GM23338 (cell line): ENCODE measurements around the gene LDHAL6A. TPM values are rescaled to one million over a fixed set of nuclear protein-coding genes. Genes with fewer than 3 reads are reported as not detected.

Source experiments
- ATAC-seq: fragments of 200-7000 bp; cut with Tn5 transposase; 3 replicates; pipeline ENCODE4 v1.9.1; 2020
- DNase-seq: peaks from one replicate; pipeline ENCODE4 v3.0.0-alpha.2; 2015; ENCODE audit warnings: low spot score
- H2AFZ ChIP-seq: fragments of 200-600 bp; sonication (generic); 2 replicates; pipeline ENCODE4 v1.8.0; 2016; ENCODE audit warnings: antibody characterized with exemption, mild to moderate bottlenecking, moderate library complexity
- H3F3A ChIP-seq: fragments of 200-600 bp; sonication (generic); replicated peaks from 2 replicates; pipeline ENCODE4 v1.8.0; 2017; ENCODE audit warnings: antibody characterized with exemption, mixed run types, low read depth
- H3K27ac ChIP-seq: fragments of 200-600 bp; sonication (generic); 2 replicates; pipeline ENCODE4 v1.6.1; 2016; ENCODE audit warnings: low read depth
- H3K27me3 ChIP-seq: fragments of 200-600 bp; sonication (generic); 2 replicates; pipeline ENCODE4 v1.8.0; 2016; ENCODE audit warnings: mild to moderate bottlenecking, mixed run types, moderate library complexity; ENCODE audit not compliant: insufficient read depth
- H3K36me3 ChIP-seq: fragments of 200-600 bp; sonication (generic); 2 replicates; pipeline ENCODE4 v1.8.0; 2016; ENCODE audit warnings: mild to moderate bottlenecking; ENCODE audit not compliant: insufficient read depth
- H3K4me1 ChIP-seq: fragments of 200-600 bp; sonication (generic); 2 replicates; pipeline ENCODE4 v1.8.0; 2016; ENCODE audit warnings: mild to moderate bottlenecking, moderate library complexity; ENCODE audit not compliant: insufficient read depth
- H3K4me2 ChIP-seq: fragments of 200-600 bp; sonication (generic); 2 replicates; pipeline ENCODE4 v1.7.1; 2017; ENCODE audit warnings: mixed run types
- H3K4me3 ChIP-seq: fragments of 200-600 bp; sonication (generic); 2 replicates; pipeline ENCODE4 v1.6.1; 2016; ENCODE audit warnings: mixed run types
- H3K79me2 ChIP-seq: fragments of 200-600 bp; sonication (generic); replicated peaks from 2 replicates; pipeline ENCODE4 v1.8.0; 2017; ENCODE audit warnings: mild to moderate bottlenecking; ENCODE audit not compliant: insufficient read depth
- H3K9me2 ChIP-seq: fragments of 200-600 bp; sonication (generic); 2 replicates; pipeline ENCODE4 v1.8.0; 2017; ENCODE audit not compliant: insufficient read depth
- H4K20me1 ChIP-seq: fragments of 200-600 bp; sonication (generic); replicated peaks from 2 replicates; pipeline ENCODE4 v1.8.0; 2017; ENCODE audit warnings: mild to moderate bottlenecking; ENCODE audit not compliant: insufficient read depth
- H3K27ac Mint-ChIP-seq: 2 replicates; pipeline ENCODE4 v1.8.0; 2020; ENCODE audit warnings: inconsistent platforms, mild to moderate bottlenecking, moderate library complexity, mixed read lengths
- H3K27me3 Mint-ChIP-seq: 3 replicates; pipeline ENCODE4 v1.8.0; 2022; ENCODE audit warnings: low read depth, mild to moderate bottlenecking, moderate library complexity, mixed read lengths, inconsistent platforms; ENCODE audit not compliant: insufficient read depth, poor library complexity
- H3K36me3 Mint-ChIP-seq: 3 replicates; pipeline ENCODE4 v1.8.0; 2021; ENCODE audit warnings: low read depth, mild to moderate bottlenecking, inconsistent platforms, moderate library complexity, mixed read lengths
- H3K4me1 Mint-ChIP-seq: 3 replicates; pipeline ENCODE4 v1.8.0; 2020; ENCODE audit warnings: mild to moderate bottlenecking, inconsistent platforms, mixed read lengths
- H3K4me3 Mint-ChIP-seq: 3 replicates; pipeline ENCODE4 v1.8.0; 2021; ENCODE audit warnings: moderate library complexity, mild to moderate bottlenecking, inconsistent platforms, mixed read lengths
- H3K9me3 Mint-ChIP-seq: 3 replicates; pipeline ENCODE4 v1.8.0; 2020; ENCODE audit warnings: moderate library complexity, mild to moderate bottlenecking, inconsistent platforms, mixed read lengths
- CREB1 ChIP-seq: fragments of 250-450 bp; sonication (Bioruptor Pico); IDR thresholded peaks from 2 replicates; pipeline ENCODE4 v1.5.0; 2020; ENCODE audit warnings: low read depth, mild to moderate bottlenecking, moderate library complexity
- EZH2 ChIP-seq: fragments of 200-600 bp; sonication (generic); IDR thresholded peaks from one replicate; pipeline ENCODE4 v1.8.0; 2017; ENCODE audit warnings: antibody characterized with exemption, mild to moderate bottlenecking, low read depth; ENCODE audit not compliant: unreplicated experiment
- EZH2phosphoT487 ChIP-seq: fragments of 200-600 bp; sonication (generic); IDR thresholded peaks from one replicate; pipeline ENCODE4 v1.8.1; 2018; ENCODE audit warnings: antibody characterized with exemption; ENCODE audit not compliant: unreplicated experiment
- JUNB ChIP-seq: IDR thresholded peaks from one replicate; pipeline ENCODE4 v1.6.1; 2016; ENCODE audit warnings: antibody characterized with exemption; ENCODE audit not compliant: unreplicated experiment
- NANOG ChIP-seq: IDR thresholded peaks from 2 replicates; pipeline ENCODE4 v1.6.1; 2016; ENCODE audit warnings: antibody characterized with exemption, borderline replicate concordance
- POLR2AphosphoS5 ChIP-seq: IDR thresholded peaks from 2 replicates; pipeline ENCODE4 v1.6.1; 2016; ENCODE audit warnings: antibody characterized with exemption, low read depth
- STAT1 ChIP-seq: IDR thresholded peaks from one replicate; pipeline ENCODE4 v1.6.1; 2016; ENCODE audit warnings: antibody characterized with exemption; ENCODE audit not compliant: unreplicated experiment
- ZNF114 ChIP-seq: fragments of 250-450 bp; sonication (Bioruptor Pico); IDR thresholded peaks from 2 replicates; pipeline ENCODE4 v1.5.0; 2020; ENCODE audit warnings: mild to moderate bottlenecking, moderate library complexity
- polyA plus RNA-seq: library from polyadenylated mRNA; unstranded; fragments of >200 nt; fragmentation: Nextera tagmentation; extraction: Ambion mirVana; gene quantifications from 2 replicates; pipeline ENCODE4 v1.2.1, GENCODE V29; 2016
- total RNA-seq: library from RNA; depleted of rRNA; stranded (reverse); fragments of >200 nt; shearing (Covaris generic); gene quantifications from 2 replicates; pipeline ENCODE4 v1.2.3, GENCODE V29; 2014
- TF ChIP-seq, protein P1 (sequence below): IDR thresholded peaks from one replicate; pipeline ENCODE4 v1.6.1; 2018; ENCODE audit warnings: antibody characterized with exemption; ENCODE audit not compliant: unreplicated experiment
- TF ChIP-seq, protein P2 (sequence below): IDR thresholded peaks from 2 replicates; pipeline ENCODE4 v1.6.1; 2016; ENCODE audit warnings: antibody characterized with exemption
- TF ChIP-seq, protein P3 (sequence below), 2 experiments: fragments of 200-600 bp in 1 of 2; sonication (generic) in 1 of 2; conservative IDR thresholded peaks; 2 replicates each; pipeline versions ENCODE4 v1.5.1 to v1.6.1; 2016 to 2017; ENCODE audit warnings: antibody characterized with exemption in 2 of 2, low read depth in 2 of 2, mild to moderate bottlenecking in 2 of 2, moderate library complexity in 1 of 2

LDHAL6A gene
- total and polyA plus RNA-seq, 2 experiments from 2014 or later = 0.10 to 0.59 TPM

DNA sequence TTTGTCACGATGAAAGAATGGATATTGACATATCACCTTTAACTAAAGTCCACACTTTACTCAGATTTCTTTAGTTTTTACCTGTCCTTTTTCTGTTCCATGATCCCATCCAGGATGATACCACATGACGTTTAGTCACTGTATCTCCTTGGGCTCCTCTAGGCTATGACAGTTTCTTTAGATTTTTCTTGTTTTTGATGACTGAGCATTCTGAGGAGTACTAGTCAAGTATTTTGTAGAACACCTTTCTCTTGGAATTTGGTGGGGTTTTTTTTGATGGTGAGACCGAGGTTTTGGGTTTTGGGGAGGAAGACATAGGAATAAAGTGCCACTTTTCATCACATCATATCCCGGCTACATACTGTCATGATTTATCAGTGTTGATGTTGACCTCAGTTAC lies 4.0 kb downstream of the LDHAL6A start (continued):
- TF ChIP-seq, protein P1, sequence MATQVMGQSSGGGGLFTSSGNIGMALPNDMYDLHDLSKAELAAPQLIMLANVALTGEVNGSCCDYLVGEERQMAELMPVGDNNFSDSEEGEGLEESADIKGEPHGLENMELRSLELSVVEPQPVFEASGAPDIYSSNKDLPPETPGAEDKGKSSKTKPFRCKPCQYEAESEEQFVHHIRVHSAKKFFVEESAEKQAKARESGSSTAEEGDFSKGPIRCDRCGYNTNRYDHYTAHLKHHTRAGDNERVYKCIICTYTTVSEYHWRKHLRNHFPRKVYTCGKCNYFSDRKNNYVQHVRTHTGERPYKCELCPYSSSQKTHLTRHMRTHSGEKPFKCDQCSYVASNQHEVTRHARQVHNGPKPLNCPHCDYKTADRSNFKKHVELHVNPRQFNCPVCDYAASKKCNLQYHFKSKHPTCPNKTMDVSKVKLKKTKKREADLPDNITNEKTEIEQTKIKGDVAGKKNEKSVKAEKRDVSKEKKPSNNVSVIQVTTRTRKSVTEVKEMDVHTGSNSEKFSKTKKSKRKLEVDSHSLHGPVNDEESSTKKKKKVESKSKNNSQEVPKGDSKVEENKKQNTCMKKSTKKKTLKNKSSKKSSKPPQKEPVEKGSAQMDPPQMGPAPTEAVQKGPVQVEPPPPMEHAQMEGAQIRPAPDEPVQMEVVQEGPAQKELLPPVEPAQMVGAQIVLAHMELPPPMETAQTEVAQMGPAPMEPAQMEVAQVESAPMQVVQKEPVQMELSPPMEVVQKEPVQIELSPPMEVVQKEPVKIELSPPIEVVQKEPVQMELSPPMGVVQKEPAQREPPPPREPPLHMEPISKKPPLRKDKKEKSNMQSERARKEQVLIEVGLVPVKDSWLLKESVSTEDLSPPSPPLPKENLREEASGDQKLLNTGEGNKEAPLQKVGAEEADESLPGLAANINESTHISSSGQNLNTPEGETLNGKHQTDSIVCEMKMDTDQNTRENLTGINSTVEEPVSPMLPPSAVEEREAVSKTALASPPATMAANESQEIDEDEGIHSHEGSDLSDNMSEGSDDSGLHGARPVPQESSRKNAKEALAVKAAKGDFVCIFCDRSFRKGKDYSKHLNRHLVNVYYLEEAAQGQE = no peak

DNA sequence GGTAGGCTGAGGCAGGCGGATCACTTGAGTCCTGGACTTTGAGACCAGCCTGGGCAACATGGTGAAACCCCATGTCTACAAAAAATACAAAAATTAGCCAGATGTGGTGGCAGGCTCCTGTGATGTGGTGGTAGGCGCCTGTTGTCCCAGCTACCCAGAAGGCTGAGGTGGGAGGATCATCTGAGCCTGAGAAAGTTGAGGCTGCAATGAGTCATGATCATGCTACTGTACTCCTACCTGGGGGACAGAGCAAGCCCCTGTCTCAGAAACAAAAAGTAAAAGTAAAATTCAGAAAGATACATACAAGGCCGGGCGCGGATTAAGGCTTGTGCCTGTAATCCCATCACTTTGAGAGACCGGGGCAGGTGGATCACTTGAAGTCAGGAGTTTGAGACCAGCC lies 6.3 kb downstream of the LDHAL6A start:
- Histone ChIP-seq H4K20me1 (no peaks in the 10 kb centered on the region), H3K27me3 (no peaks in the 10 kb centered on the region), H2AFZ (no peak overlapping the region), H3K27ac (no peak overlapping the region), H3F3A (no peaks in the 10 kb centered on the region), H3K36me3 (no peaks in the 10 kb centered on the region), H3K4me1 (no peaks in the 10 kb centered on the region), H3K79me2 (no peaks in the 10 kb centered on the region), H3K4me2 (no peak overlapping the region), H3K9me2 (no peaks in the 10 kb centered on the region), H3K4me3 (no peak overlapping the region)
- DNase-seq = no peak
- Mint-ChIP-seq H3K4me1 (no peaks in the 10 kb centered on the region), H3K4me3 (no peak overlapping the region), H3K9me3 (no peaks in the 10 kb centered on the region), H3K27me3 (peaks cover 2% of the 10 kb centered on the region), H3K36me3 (no peaks in the 10 kb centered on the region), H3K27ac (no peak overlapping the region; the same call in 1 of the 2 replicates)
- ATAC-seq = no peak
- TF ChIP-seq CREB1 (no peak), NANOG (no peak), EZH2 (no peak), JUNB (no peak), EZH2phosphoT487 (no peak)
- TF ChIP-seq, protein P2, sequence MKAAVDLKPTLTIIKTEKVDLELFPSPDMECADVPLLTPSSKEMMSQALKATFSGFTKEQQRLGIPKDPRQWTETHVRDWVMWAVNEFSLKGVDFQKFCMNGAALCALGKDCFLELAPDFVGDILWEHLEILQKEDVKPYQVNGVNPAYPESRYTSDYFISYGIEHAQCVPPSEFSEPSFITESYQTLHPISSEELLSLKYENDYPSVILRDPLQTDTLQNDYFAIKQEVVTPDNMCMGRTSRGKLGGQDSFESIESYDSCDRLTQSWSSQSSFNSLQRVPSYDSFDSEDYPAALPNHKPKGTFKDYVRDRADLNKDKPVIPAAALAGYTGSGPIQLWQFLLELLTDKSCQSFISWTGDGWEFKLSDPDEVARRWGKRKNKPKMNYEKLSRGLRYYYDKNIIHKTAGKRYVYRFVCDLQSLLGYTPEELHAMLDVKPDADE = no peak
- TF ChIP-seq, protein P3, sequence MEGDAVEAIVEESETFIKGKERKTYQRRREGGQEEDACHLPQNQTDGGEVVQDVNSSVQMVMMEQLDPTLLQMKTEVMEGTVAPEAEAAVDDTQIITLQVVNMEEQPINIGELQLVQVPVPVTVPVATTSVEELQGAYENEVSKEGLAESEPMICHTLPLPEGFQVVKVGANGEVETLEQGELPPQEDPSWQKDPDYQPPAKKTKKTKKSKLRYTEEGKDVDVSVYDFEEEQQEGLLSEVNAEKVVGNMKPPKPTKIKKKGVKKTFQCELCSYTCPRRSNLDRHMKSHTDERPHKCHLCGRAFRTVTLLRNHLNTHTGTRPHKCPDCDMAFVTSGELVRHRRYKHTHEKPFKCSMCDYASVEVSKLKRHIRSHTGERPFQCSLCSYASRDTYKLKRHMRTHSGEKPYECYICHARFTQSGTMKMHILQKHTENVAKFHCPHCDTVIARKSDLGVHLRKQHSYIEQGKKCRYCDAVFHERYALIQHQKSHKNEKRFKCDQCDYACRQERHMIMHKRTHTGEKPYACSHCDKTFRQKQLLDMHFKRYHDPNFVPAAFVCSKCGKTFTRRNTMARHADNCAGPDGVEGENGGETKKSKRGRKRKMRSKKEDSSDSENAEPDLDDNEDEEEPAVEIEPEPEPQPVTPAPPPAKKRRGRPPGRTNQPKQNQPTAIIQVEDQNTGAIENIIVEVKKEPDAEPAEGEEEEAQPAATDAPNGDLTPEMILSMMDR (conservative IDR thresholded peaks at IDR 0.05; ENCODE audit: low read depth in 2 of 2) = no peak

DNA sequence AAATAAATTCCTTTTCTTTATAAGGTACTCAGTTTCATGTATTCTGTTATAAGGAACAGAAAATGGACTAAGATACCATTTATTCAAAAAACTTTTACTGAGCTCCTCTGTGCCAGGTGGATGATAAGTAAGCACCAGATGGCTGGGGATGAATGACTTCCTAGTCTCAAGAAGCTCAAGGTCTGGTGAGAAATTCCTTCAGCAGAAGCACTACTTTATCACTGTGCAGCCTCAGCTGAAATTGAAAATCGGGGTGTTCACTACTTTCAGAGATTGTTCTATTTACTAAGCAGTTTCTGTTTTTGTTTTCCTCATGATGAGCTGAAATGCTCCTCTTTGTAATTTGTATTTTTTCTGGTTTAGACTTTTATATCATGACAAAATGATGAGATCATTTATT lies 7.8 kb downstream of the LDHAL6A start:
- DNase-seq (no peak), ATAC-seq (no peak)
- Histone ChIP-seq H3K4me3 (no peak overlapping the region), H3K79me2 (no peaks in the 10 kb centered on the region), H3K27ac (no peak overlapping the region), H3K27me3 (no peaks in the 10 kb centered on the region), H3F3A (no peaks in the 10 kb centered on the region), H3K4me1 (no peaks in the 10 kb centered on the region), H3K9me2 (no peaks in the 10 kb centered on the region), H2AFZ (no peak overlapping the region), H4K20me1 (no peaks in the 10 kb centered on the region), H3K4me2 (no peak overlapping the region), H3K36me3 (no peaks in the 10 kb centered on the region)
- H3K4me3 Mint-ChIP-seq = no peak overlapping the region
- H3K27me3 Mint-ChIP-seq = peaks cover 2% of the 10 kb centered on the region
- H3K27ac Mint-ChIP-seq = no peak overlapping the region
- H3K36me3 Mint-ChIP-seq = no peaks in the 10 kb centered on the region
- H3K9me3 Mint-ChIP-seq = no peaks in the 10 kb centered on the region
- H3K4me1 Mint-ChIP-seq = no peaks in the 10 kb centered on the region
- no peak for TF ChIP-seq CREB1
- TF ChIP-seq, protein P3 (conservative IDR thresholded peaks at IDR 0.05; ENCODE audit: low read depth in 2 of 2) = no peak
- TF ChIP-seq EZH2phosphoT487 = no peak
- TF ChIP-seq, protein P1 = no peak
- no peak for TF ChIP-seq NANOG
- no peak for TF ChIP-seq STAT1
- TF ChIP-seq ZNF114 = no peak
- TF ChIP-seq POLR2AphosphoS5 = no peak
